Astrocyte of the cerebellum (primary cell): ENCODE data around the gene ADCY4.

Experiments
- DNase-seq: peaks from one replicate; pipeline ENCODE4 v3.0.0-alpha.2; 2011; ENCODE audit warnings: low read depth
- H3K4me3 ChIP-seq: 2 replicates; pipeline ENCODE4 v1.5.1; 2011; ENCODE audit warnings: mild to moderate bottlenecking, low read depth, low read length, moderate library complexity
- in situ Hi-C: cut with HindIII; loops from 2 replicates; pipeline ENCODE4 v1.10.0; 2017; ENCODE audit warnings: low sequenced_read_pairs
- TF ChIP-seq, protein P1 (sequence below): IDR thresholded peaks from 2 replicates; pipeline ENCODE4 v1.5.1; 2012; ENCODE audit warnings: low read length, low read depth, moderate library complexity, mild to moderate bottlenecking; ENCODE audit errors: missing control alignments

ADCY4 gene

DNA sequence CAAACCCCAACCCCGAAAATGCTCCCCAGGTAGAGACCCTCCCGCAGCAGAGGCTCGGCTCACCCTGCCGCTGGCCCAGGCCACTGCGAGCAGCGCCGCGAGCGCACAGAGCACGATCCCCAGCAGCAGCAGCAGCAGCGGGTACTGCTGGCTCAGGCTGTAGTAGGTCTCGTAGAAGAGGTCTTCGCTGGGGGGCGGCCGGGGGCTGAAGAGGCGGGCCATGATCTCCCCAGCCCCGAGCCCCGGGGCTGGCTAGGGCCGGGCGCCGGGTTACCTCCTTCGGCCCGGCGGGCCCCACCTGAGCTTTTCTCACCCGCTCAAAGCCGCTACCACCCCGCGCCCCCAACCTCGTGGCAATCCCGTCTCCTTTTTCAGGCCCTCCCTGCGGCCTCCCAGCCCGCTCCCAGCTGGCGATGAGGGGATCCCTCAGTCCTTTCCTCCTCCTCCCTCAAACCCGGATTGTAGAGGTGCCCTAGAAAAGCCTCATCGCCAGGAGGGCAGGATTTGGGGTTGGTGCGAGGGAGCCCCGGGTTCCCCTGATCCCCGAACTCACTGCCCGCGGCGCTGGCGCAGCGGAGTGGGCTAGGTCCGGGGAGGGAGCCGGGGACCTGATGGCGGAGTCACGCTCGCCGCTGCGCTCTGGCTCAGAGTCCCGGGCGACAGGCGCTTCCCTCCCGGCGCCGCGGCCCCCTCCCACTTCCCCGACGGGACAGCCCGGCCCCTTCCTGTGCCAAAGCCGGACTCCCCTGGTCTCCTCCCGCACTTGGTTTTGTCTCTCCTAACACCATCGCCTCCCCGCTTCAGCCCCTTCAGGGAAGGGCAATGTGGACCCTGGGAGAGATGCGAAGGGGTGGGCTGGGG is at the start of gene ADCY4:
ADCY4 (minus strand) TSS at position 641 of the 861 bp plus-strand sequence; CDS start at position 222, 419 bp downstream.
- H3K4me3 ChIP-seq: no peak within 1 kb of the TSS
- DNase-seq: no peak
- in situ Hi-C loops: no loop called here
- TF ChIP-seq, protein P1, sequence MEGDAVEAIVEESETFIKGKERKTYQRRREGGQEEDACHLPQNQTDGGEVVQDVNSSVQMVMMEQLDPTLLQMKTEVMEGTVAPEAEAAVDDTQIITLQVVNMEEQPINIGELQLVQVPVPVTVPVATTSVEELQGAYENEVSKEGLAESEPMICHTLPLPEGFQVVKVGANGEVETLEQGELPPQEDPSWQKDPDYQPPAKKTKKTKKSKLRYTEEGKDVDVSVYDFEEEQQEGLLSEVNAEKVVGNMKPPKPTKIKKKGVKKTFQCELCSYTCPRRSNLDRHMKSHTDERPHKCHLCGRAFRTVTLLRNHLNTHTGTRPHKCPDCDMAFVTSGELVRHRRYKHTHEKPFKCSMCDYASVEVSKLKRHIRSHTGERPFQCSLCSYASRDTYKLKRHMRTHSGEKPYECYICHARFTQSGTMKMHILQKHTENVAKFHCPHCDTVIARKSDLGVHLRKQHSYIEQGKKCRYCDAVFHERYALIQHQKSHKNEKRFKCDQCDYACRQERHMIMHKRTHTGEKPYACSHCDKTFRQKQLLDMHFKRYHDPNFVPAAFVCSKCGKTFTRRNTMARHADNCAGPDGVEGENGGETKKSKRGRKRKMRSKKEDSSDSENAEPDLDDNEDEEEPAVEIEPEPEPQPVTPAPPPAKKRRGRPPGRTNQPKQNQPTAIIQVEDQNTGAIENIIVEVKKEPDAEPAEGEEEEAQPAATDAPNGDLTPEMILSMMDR: no peak

DNA sequence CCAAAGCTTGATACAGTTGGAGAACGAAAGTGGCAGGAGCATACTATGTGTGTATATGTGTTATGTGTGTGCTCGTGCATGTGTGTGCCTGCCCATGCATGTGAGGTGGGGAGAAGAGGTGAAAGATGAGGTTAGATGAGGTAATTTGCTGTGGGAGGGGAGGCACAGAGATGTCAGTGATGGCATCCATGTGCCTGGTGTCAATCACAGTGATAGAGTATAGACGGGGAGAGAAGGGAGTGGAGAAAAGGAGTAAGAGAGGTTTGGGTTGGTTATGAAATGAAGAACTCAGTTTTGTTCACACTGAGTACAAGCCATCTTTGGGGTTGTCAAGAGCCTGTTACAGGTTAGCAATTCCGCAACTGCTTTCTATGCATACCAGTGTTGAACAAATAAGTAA is 49.3 kb upstream of the ADCY4 start:
- in situ Hi-C loops: no loop called here
- no peak overlapping the region for H3K4me3 ChIP-seq
- TF ChIP-seq, protein P1: no peak
- DNase-seq: no peak

GRCh38 chr14:24382064-24382371 is 47.1 kb upstream of the ADCY4 start:
- in situ Hi-C loops: no loop called here
- TF ChIP-seq, protein P1: no peak
- DNase-seq: no peak
- H3K4me3 ChIP-seq: no peak overlapping the region

- in situ Hi-C loops: no loop called here
- H3K4me3 ChIP-seq: no peak overlapping the region
- TF ChIP-seq, protein P1: no peak
- DNase-seq: no peak
Measured at GRCh38 chr14:24381363-24382063, 46.6 kb upstream of the ADCY4 start.

- DNase-seq: no peak
- TF ChIP-seq, protein P1: no peak
- H3K4me3 ChIP-seq: no peak overlapping the region
- in situ Hi-C loops: no loop called here
Measured at GRCh38 chr14:24379907-24380730, 45.2 kb upstream of the ADCY4 start.
